NOMO-1 treated with dmso at 0.1 percent for 144 hours (cell line): ENCODE results near the gene TM9SF4.

ENCODE experiments used
- DNase-seq: peaks from one replicate; lab custom pipeline; 2025; ENCODE audit not compliant: unreplicated experiment; lab: John Stamatoyannopoulos, UW

Gene TM9SF4

GRCh38 chr20:32109392-32110172 lies at the start of gene TM9SF4:
Gene TM9SF4, plus strand, starts transcription at chr20:32109714. Its CDS starts 27 bp downstream, at chr20:32109741.
- peak; percentile 86 for DNase-seq

GRCh38 chr20:32062776-32063170 lies 46.7 kb upstream of the TM9SF4 start:
- DNase-seq: peak; percentile 92

- peak; percentile 45 for DNase-seq
These were observed 45.8 kb upstream of the TM9SF4 start for GRCh38 chr20:32063695-32064094.

- DNase-seq: no peak
These were observed 44.8 kb upstream of the TM9SF4 start for GRCh38 chr20:32064667-32065066.

- DNase-seq: peak; percentile 64
These were observed 42.2 kb upstream of the TM9SF4 start for GRCh38 chr20:32067234-32067821.

- no peak for DNase-seq
These were observed 41.3 kb upstream of the TM9SF4 start for GRCh38 chr20:32068174-32068573.

GRCh38 chr20:32069711-32070110 lies 39.8 kb upstream of the TM9SF4 start:
- DNase-seq: no peak

GRCh38 chr20:32070282-32070681 lies 39.2 kb upstream of the TM9SF4 start:
- no peak for DNase-seq

- no peak for DNase-seq
These were observed 38.8 kb upstream of the TM9SF4 start for GRCh38 chr20:32070690-32071213.

GRCh38 chr20:32071395-32072167 lies 37.9 kb upstream of the TM9SF4 start:
- no peak for DNase-seq

- DNase-seq: no peak
These were observed 37.3 kb upstream of the TM9SF4 start for GRCh38 chr20:32072168-32072750.

GRCh38 chr20:32075534-32075933 lies 34.0 kb upstream of the TM9SF4 start:
- no peak for DNase-seq

- no peak for DNase-seq
These were observed 32.3 kb upstream of the TM9SF4 start for GRCh38 chr20:32077190-32077589.

GRCh38 chr20:32078322-32078721 lies 31.2 kb upstream of the TM9SF4 start:
- DNase-seq: no peak

- no peak for DNase-seq
These were observed 30.7 kb upstream of the TM9SF4 start for GRCh38 chr20:32078791-32079190.

- no peak for DNase-seq
These were observed 29.8 kb upstream of the TM9SF4 start for GRCh38 chr20:32079655-32080109.

GRCh38 chr20:32080783-32081182 lies 28.7 kb upstream of the TM9SF4 start:
- DNase-seq: no peak

- DNase-seq: no peak
These were observed 26.0 kb upstream of the TM9SF4 start for GRCh38 chr20:32083469-32083868.

GRCh38 chr20:32087070-32087469 lies 22.4 kb upstream of the TM9SF4 start:
- DNase-seq: no peak

GRCh38 chr20:32088759-32089158 lies 20.8 kb upstream of the TM9SF4 start:
- DNase-seq: no peak
